ENCODE measurements around the gene KY. TPM values are rescaled to one million over a fixed set of nuclear protein-coding genes. Genes with fewer than 3 reads are reported as not detected.

The KY gene
- total and polyA plus RNA-seq, 4 donors = 0.13 to 1.8 (median 0.65) TPM

DNA sequence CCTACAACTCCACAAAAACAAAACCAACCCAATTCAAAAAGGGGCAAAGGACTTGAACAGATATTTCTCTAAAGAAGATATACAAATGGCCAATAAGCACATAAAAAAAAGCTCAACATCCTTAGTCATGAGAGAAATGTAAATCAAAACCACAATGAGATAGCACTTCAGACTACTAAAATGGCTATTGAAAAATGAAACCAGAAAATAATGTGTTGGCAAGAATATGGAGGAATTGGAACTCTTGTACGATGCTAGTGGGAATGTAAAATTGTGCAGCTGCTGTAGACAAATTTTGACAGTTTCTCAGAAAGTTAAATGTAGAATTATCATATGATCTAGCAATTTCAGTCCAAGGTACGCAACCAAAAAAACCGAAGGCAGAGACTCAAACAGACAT, 29.0 kb downstream of the KY start:
- DNase-seq = no peak
- Histone ChIP-seq H3K4me3 (ENCODE audit: low read length in 2 of 2) (no peak overlapping the region), H3K27ac (ENCODE audit: low read depth in 1 of 2, low read length in 2 of 2) (no peak overlapping the region), H3K9me3 (ENCODE audit: control insufficient read depth, low read length) (no peaks in the 10 kb centered on the region), H3K27me3 (ENCODE audit: control insufficient read depth in 1 of 2, insufficient read depth in 2 of 2, low read length in 1 of 2) (no peaks in the 10 kb centered on the region), H3K36me3 (ENCODE audit: control insufficient read depth in 1 of 2, insufficient read depth in 2 of 2, low read length in 1 of 2) (no peaks in the 10 kb centered on the region), H3K4me1 (ENCODE audit: control insufficient read depth in 1 of 2, insufficient read depth in 2 of 2, low read length in 2 of 2) (no peaks in the 10 kb centered on the region)
- intact Hi-C loops (cut with DNase I) = no loop called here
- ATAC-seq (ENCODE audit: low FRiP score) = no peak
- WGBS, 2 donors = 59 to 63% methylated on average over 3 of the region's 3 CpGs

- H3K36me3 ChIP-seq (ENCODE audit: control insufficient read depth in 1 of 2, insufficient read depth in 2 of 2, low read length in 1 of 2) = no peaks in the 10 kb centered on the region
- H3K27me3 ChIP-seq (ENCODE audit: control insufficient read depth in 1 of 2, insufficient read depth in 2 of 2, low read length in 1 of 2) = no peaks in the 10 kb centered on the region
Observed at GRCh38 chr3:134620476-134621115, 30.2 kb downstream of the KY start.

GRCh38 chr3:134619884-134620445, 30.9 kb downstream of the KY start:
- Histone ChIP-seq H3K4me1 (ENCODE audit: control insufficient read depth in 1 of 2, insufficient read depth in 2 of 2, low read length in 2 of 2) (no peaks in the 10 kb centered on the region), H3K4me3 (ENCODE audit: low read length in 2 of 2) (no peak overlapping the region), H3K36me3 (ENCODE audit: control insufficient read depth in 1 of 2, insufficient read depth in 2 of 2, low read length in 1 of 2) (no peaks in the 10 kb centered on the region), H3K27ac (ENCODE audit: low read depth in 1 of 2, low read length in 2 of 2) (no peak overlapping the region), H3K27me3 (ENCODE audit: control insufficient read depth in 1 of 2, insufficient read depth in 2 of 2, low read length in 1 of 2) (no peaks in the 10 kb centered on the region), H3K9me3 (ENCODE audit: control insufficient read depth, low read length) (no peaks in the 10 kb centered on the region)
- DNase-seq (no peak), ATAC-seq (ENCODE audit: low FRiP score) (no peak)
- 91 to 95% methylated on average over 8 of the region's 8 CpGs for WGBS, 2 donors
- intact Hi-C loops (cut with DNase I) = no loop called here

More at GRCh38 chr3:134620476-134621115, 30.2 kb downstream of the KY start:
- H3K27ac ChIP-seq (ENCODE audit: low read depth in 1 of 2, low read length in 2 of 2) = no peak overlapping the region
- intact Hi-C loops (cut with DNase I) = no loop called here
- no peaks in the 10 kb centered on the region for H3K4me1 ChIP-seq (ENCODE audit: control insufficient read depth in 1 of 2, insufficient read depth in 2 of 2, low read length in 2 of 2)
- H3K9me3 ChIP-seq (ENCODE audit: control insufficient read depth, low read length) = no peaks in the 10 kb centered on the region
- H3K4me3 ChIP-seq (ENCODE audit: low read length in 2 of 2) = no peak overlapping the region
- WGBS, 2 donors = 88 to 92% methylated on average over 5 of the region's 5 CpGs
- DNase-seq (no peak), ATAC-seq (ENCODE audit: low FRiP score) (no peak)

DNA sequence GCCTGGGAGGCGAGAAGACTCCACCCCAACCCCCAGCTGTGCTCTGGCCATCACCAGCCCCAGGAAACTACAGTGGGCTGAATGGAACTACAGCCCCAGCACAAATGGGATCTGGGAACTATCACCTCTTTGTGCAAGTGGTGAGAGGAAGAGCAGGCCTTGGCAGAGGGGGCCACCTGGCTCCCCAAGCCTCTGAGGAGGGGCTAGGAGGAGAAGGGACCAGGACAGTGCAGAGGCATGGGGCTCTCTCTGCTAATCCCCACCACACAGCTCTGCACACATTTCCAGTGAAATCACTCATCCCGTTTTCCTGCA, 31.6 kb downstream of the KY start:
- Histone ChIP-seq H3K36me3 (ENCODE audit: control insufficient read depth in 1 of 2, insufficient read depth in 2 of 2, low read length in 1 of 2) (no peaks in the 10 kb centered on the region), H3K4me3 (ENCODE audit: low read length in 2 of 2) (no peak overlapping the region), H3K4me1 (ENCODE audit: control insufficient read depth in 1 of 2, insufficient read depth in 2 of 2, low read length in 2 of 2) (no peaks in the 10 kb centered on the region), H3K9me3 (ENCODE audit: control insufficient read depth, low read length) (no peaks in the 10 kb centered on the region), H3K27me3 (ENCODE audit: control insufficient read depth in 1 of 2, insufficient read depth in 2 of 2, low read length in 1 of 2) (no peaks in the 10 kb centered on the region), H3K27ac (ENCODE audit: low read depth in 1 of 2, low read length in 2 of 2) (no peak overlapping the region)
- ATAC-seq (ENCODE audit: low FRiP score) (no peak), DNase-seq (no peak)
- intact Hi-C loops (cut with DNase I) = no loop called here
- WGBS, 2 donors = 87 to 97% methylated on average over 2 of the region's 2 CpGs

- no peak overlapping the region for H3K4me3 ChIP-seq (ENCODE audit: low read length in 2 of 2)
- ATAC-seq (ENCODE audit: low FRiP score) = no peak
- no peak for DNase-seq
- H3K9me3 ChIP-seq (ENCODE audit: control insufficient read depth, low read length) = no peaks in the 10 kb centered on the region
- no peak overlapping the region for H3K27ac ChIP-seq (ENCODE audit: low read depth in 1 of 2, low read length in 2 of 2)
- H3K4me1 ChIP-seq (ENCODE audit: control insufficient read depth in 1 of 2, insufficient read depth in 2 of 2, low read length in 2 of 2) = no peaks in the 10 kb centered on the region
- WGBS, 2 donors = 94 to 97% methylated on average over 13 of the region's 13 CpGs
- H3K36me3 ChIP-seq (ENCODE audit: control insufficient read depth in 1 of 2, insufficient read depth in 2 of 2, low read length in 1 of 2) = no peaks in the 10 kb centered on the region
- H3K27me3 ChIP-seq (ENCODE audit: control insufficient read depth in 1 of 2, insufficient read depth in 2 of 2, low read length in 1 of 2) = no peaks in the 10 kb centered on the region
- intact Hi-C loops (cut with DNase I) = no loop called here
Observed at GRCh38 chr3:134618478-134619300, 32.1 kb downstream of the KY start.

DNA sequence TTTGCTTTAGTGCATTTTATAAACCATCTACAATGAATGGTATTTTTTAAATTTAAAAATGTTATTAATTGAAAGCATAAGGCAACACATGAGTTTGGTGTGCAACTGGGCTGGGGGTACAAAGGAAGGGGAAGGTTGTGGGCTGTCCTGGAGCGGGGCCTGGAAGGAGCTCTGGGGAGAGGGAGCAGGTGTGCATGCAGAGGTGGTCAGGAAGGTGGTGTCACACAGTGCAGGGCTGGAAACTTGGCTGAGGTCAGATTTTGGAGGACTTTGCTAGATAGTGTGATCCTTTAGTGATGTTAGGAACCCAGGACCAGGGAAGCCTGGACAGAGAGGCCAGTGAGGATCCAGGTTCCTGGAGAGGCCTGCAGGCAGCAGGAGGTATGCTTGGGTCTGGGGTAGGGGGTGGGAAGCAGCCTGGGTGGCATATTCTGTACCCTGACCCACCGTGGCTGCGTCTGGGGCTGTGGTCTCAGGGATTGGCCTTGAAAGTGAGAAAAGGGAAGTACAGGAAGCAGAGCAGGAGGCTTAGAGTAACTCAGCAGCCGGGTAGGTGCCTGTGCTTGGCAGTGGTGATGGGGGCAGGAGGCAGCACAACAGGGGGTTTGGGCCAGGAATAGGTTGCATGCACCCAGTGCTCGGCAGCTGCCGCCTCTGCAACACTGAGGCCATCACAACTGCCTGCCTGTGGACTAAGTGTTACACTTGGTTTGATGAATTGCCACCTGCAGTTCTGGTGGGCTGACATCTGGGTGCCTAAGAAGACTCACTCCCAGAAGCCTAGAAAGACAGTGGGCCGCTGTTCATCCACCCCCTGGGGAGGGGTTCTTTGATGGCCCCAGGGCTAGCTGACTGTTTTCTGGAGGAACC, 33.0 kb downstream of the KY start:
- 78 to 84% methylated on average over 7 of the region's 7 CpGs for whole genome bisulfite sequencing, 2 donors
- intact Hi-C loops (cut with DNase I) = no loop called here
- H3K36me3 ChIP-seq (ENCODE audit: control insufficient read depth in 1 of 2, insufficient read depth in 2 of 2, low read length in 1 of 2) = no peaks in the 10 kb centered on the region
- no peak overlapping the region for H3K27ac ChIP-seq (ENCODE audit: low read depth in 1 of 2, low read length in 2 of 2)
- DNase-seq = no peak
- H3K4me3 ChIP-seq (ENCODE audit: low read length in 2 of 2) = no peak overlapping the region
- H3K9me3 ChIP-seq (ENCODE audit: control insufficient read depth, low read length) = no peaks in the 10 kb centered on the region
- H3K4me1 ChIP-seq (ENCODE audit: control insufficient read depth in 1 of 2, insufficient read depth in 2 of 2, low read length in 2 of 2) = no peaks in the 10 kb centered on the region
- ATAC-seq (ENCODE audit: low FRiP score) = no peak
- H3K27me3 ChIP-seq (ENCODE audit: control insufficient read depth in 1 of 2, insufficient read depth in 2 of 2, low read length in 1 of 2) = no peaks in the 10 kb centered on the region

- 83 to 84% methylated on average over 5 of the region's 5 CpGs for WGBS, 2 donors
- no peak for DNase-seq
- H3K4me3 ChIP-seq (ENCODE audit: low read length in 2 of 2) = no peak overlapping the region
- no peaks in the 10 kb centered on the region for H3K4me1 ChIP-seq (ENCODE audit: control insufficient read depth in 1 of 2, insufficient read depth in 2 of 2, low read length in 2 of 2)
- intact Hi-C loops (cut with DNase I) = no loop called here
- no peaks in the 10 kb centered on the region for H3K27me3 ChIP-seq (ENCODE audit: control insufficient read depth in 1 of 2, insufficient read depth in 2 of 2, low read length in 1 of 2)
- H3K27ac ChIP-seq (ENCODE audit: low read depth in 1 of 2, low read length in 2 of 2) = no peak overlapping the region
- no peak for ATAC-seq (ENCODE audit: low FRiP score)
- no peaks in the 10 kb centered on the region for H3K9me3 ChIP-seq (ENCODE audit: control insufficient read depth, low read length)
- no peaks in the 10 kb centered on the region for H3K36me3 ChIP-seq (ENCODE audit: control insufficient read depth in 1 of 2, insufficient read depth in 2 of 2, low read length in 1 of 2)
Observed at GRCh38 chr3:134615743-134616142, 35.1 kb downstream of the KY start.

GRCh38 chr3:134614955-134615354, 35.9 kb downstream of the KY start:
- no peak for ATAC-seq (ENCODE audit: low FRiP score)
- intact Hi-C loops (cut with DNase I) = no loop called here
- Histone ChIP-seq H3K36me3 (ENCODE audit: control insufficient read depth in 1 of 2, insufficient read depth in 2 of 2, low read length in 1 of 2) (no peaks in the 10 kb centered on the region), H3K27me3 (ENCODE audit: control insufficient read depth in 1 of 2, insufficient read depth in 2 of 2, low read length in 1 of 2) (no peaks in the 10 kb centered on the region), H3K9me3 (ENCODE audit: control insufficient read depth, low read length) (no peaks in the 10 kb centered on the region), H3K4me1 (ENCODE audit: control insufficient read depth in 1 of 2, insufficient read depth in 2 of 2, low read length in 2 of 2) (no peaks in the 10 kb centered on the region), H3K27ac (ENCODE audit: low read depth in 1 of 2, low read length in 2 of 2) (no peak overlapping the region), H3K4me3 (ENCODE audit: low read length in 2 of 2) (no peak overlapping the region)
- no peak for DNase-seq
- WGBS, 2 donors = 90 to 93% methylated on average over 4 of the region's 4 CpGs

All from aorta (tissue), 5 donors.